ENCODE measurements around the gene PBX3. TPM values are rescaled to one million over a fixed set of nuclear protein-coding genes. Genes with fewer than 3 reads are reported as not detected.

PBX3 gene
- polyA plus RNA-seq, 1 donor (not counting 4 experiments of a cell fraction or from before 2014, with no cell fraction given), result 26.3 TPM

GRCh38 chr9:125974705-125975104 lies 227.5 kb downstream of the PBX3 start:
- no peak overlapping the region for H2AFZ ChIP-seq (ENCODE audit: control insufficient read depth, low read length)
- no peaks in the 10 kb centered on the region for H3K27me3 ChIP-seq (ENCODE audit: control insufficient read depth, extremely low read depth, insufficient read depth, low read length)
- FAIRE-seq (no peak), DNase-seq (ENCODE audit: low read depth, low spot score) (no peak)
- H4K20me1 ChIP-seq (ENCODE audit: control insufficient read depth, extremely low read depth, insufficient read depth, low read length), result no peaks in the 10 kb centered on the region
- H3K27ac ChIP-seq (ENCODE audit: control insufficient read depth, insufficient read depth, low read length), result no peak overlapping the region
- no peak overlapping the region for H3K9ac ChIP-seq (ENCODE audit: control insufficient read depth, extremely low read depth, insufficient read depth, low read length)
- no peaks in the 10 kb centered on the region for H3K9me3 ChIP-seq (ENCODE audit: control insufficient read depth, low read depth, low read length)
- peaks cover 16% of the 10 kb centered on the region for H3K4me1 ChIP-seq (ENCODE audit: control insufficient read depth, extremely low read depth, insufficient read depth, low read length)
- H3K4me2 ChIP-seq (ENCODE audit: control insufficient read depth, extremely low read depth, insufficient read depth, low read depth, low read length), result no peak overlapping the region
- H3K79me2 ChIP-seq (ENCODE audit: control insufficient read depth, insufficient read depth, low read length), result no peaks in the 10 kb centered on the region
- TF ChIP-seq EZH2 (IDR thresholded peaks at IDR 0.05; ENCODE audit: low read length) (no peak), CTCF (optimal IDR thresholded peaks at IDR 0.05 in 1 of 3, IDR thresholded peaks at IDR 0.05 in 1 of 3, conservative IDR thresholded peaks at IDR 0.05 in 1 of 3; ENCODE audit: extremely low read depth in 1 of 3, insufficient read depth in 2 of 3, low read length in 3 of 3) (no peak)
- H3K36me3 ChIP-seq (ENCODE audit: control insufficient read depth in 2 of 2, extremely low read depth in 1 of 2, insufficient read depth in 2 of 2, low read length in 2 of 2), result no peaks in the 10 kb centered on the region
- no peaks in the 10 kb centered on the region for H3K9me1 ChIP-seq (ENCODE audit: control insufficient read depth, extremely low read depth, insufficient read depth, low read length)
- no peak overlapping the region for H3K4me3 ChIP-seq (ENCODE audit: control insufficient read depth in 2 of 3, extremely low read depth in 1 of 3, insufficient read depth in 2 of 3, low read depth in 1 of 3, low read length in 3 of 3)
- dilution Hi-C loops (cut with MboI; ENCODE audit: extremely low pct_ligation_motif_present, low sequenced_read_pairs), result no loop called here

DNA sequence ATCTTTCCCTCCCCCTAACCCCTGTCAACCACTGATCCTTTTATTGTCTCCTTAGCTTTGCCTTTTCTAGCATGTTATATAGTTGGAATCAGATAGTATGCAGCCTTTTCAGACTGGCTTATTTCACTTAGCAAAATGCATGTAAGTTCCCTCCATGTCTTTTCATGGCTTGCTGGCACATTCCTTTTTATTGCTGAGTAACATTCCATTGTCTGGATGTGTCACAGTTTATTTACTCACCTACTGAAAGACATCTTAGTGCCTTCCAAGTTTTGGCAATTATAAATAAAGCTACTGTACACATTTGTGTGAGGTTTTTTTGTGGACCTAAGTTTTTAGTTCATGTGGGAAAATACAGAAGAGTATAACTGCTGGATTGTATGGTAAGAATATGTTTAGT lies 230.1 kb downstream of the PBX3 start:
- DNase-seq (ENCODE audit: low read depth, low spot score) (no peak), FAIRE-seq (peak; percentile 46)
- H3K4me1 ChIP-seq (ENCODE audit: control insufficient read depth, extremely low read depth, insufficient read depth, low read length), result peaks cover 4% of the 10 kb centered on the region
- dilution Hi-C loops (cut with MboI; ENCODE audit: extremely low pct_ligation_motif_present, low sequenced_read_pairs), result no loop called here
- no peaks in the 10 kb centered on the region for H3K27me3 ChIP-seq (ENCODE audit: control insufficient read depth, extremely low read depth, insufficient read depth, low read length)
- H4K20me1 ChIP-seq (ENCODE audit: control insufficient read depth, extremely low read depth, insufficient read depth, low read length), result no peaks in the 10 kb centered on the region
- H3K4me2 ChIP-seq (ENCODE audit: control insufficient read depth, extremely low read depth, insufficient read depth, low read depth, low read length), result no peak overlapping the region
- H3K36me3 ChIP-seq (ENCODE audit: control insufficient read depth in 2 of 2, extremely low read depth in 1 of 2, insufficient read depth in 2 of 2, low read length in 2 of 2), result no peaks in the 10 kb centered on the region
- no peaks in the 10 kb centered on the region for H3K79me2 ChIP-seq (ENCODE audit: control insufficient read depth, insufficient read depth, low read length)
- H2AFZ ChIP-seq (ENCODE audit: control insufficient read depth, low read length), result no peak overlapping the region
- no peaks in the 10 kb centered on the region for H3K9me3 ChIP-seq (ENCODE audit: control insufficient read depth, low read depth, low read length)
- no peak overlapping the region for H3K4me3 ChIP-seq (ENCODE audit: control insufficient read depth in 2 of 3, extremely low read depth in 1 of 3, insufficient read depth in 2 of 3, low read depth in 1 of 3, low read length in 3 of 3)
- TF ChIP-seq CTCF (optimal IDR thresholded peaks at IDR 0.05 in 1 of 3, IDR thresholded peaks at IDR 0.05 in 1 of 3, conservative IDR thresholded peaks at IDR 0.05 in 1 of 3; ENCODE audit: extremely low read depth in 1 of 3, insufficient read depth in 2 of 3, low read length in 3 of 3) (no peak), EZH2 (IDR thresholded peaks at IDR 0.05; ENCODE audit: low read length) (no peak)
- H3K9me1 ChIP-seq (ENCODE audit: control insufficient read depth, extremely low read depth, insufficient read depth, low read length), result no peaks in the 10 kb centered on the region
- no peak overlapping the region for H3K27ac ChIP-seq (ENCODE audit: control insufficient read depth, insufficient read depth, low read length)
- H3K9ac ChIP-seq (ENCODE audit: control insufficient read depth, extremely low read depth, insufficient read depth, low read length), result no peak overlapping the region
